Measurements from ENCODE around the gene CEBPG.

GRCh38 chr19:33422369-33423180 is 49.1 kb downstream of the CEBPG start:
- no peak for TF ChIP-seq CTCF (IDR thresholded peaks at IDR 0.05)
- no peak for TF ChIP-seq POLR2A (IDR thresholded peaks at IDR 0.05)

All from esophagus squamous epithelium (tissue), 4 donors.